ENCODE data around the gene EXOC6.
"Not testable (repeated sequence)": the region's sequence is repeated elsewhere in the genome, so short reads cannot be mapped to it uniquely, and the experiment has no call there.

EXOC6 gene

DNA sequence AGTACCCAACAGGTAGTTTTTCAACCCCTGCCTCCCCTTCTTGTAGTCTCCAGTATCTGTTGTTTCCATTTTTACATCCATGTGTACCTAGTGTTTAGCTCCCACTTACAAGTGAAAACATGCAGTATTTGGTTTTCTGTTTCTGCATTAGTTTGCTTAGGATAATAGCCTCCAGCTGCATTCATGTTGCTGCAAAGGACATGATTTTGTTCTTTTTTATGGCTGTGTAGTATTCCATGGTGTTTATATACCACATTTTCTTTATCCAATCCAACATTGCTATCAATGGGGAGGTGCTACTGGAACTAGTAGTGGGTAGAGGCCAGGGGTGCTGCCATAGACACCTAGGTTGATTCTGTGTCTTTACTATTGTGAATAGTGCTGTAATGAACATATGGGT, 104.3 kb downstream of the EXOC6 start:
- not testable (repeated sequence) for DNase-seq

DNA sequence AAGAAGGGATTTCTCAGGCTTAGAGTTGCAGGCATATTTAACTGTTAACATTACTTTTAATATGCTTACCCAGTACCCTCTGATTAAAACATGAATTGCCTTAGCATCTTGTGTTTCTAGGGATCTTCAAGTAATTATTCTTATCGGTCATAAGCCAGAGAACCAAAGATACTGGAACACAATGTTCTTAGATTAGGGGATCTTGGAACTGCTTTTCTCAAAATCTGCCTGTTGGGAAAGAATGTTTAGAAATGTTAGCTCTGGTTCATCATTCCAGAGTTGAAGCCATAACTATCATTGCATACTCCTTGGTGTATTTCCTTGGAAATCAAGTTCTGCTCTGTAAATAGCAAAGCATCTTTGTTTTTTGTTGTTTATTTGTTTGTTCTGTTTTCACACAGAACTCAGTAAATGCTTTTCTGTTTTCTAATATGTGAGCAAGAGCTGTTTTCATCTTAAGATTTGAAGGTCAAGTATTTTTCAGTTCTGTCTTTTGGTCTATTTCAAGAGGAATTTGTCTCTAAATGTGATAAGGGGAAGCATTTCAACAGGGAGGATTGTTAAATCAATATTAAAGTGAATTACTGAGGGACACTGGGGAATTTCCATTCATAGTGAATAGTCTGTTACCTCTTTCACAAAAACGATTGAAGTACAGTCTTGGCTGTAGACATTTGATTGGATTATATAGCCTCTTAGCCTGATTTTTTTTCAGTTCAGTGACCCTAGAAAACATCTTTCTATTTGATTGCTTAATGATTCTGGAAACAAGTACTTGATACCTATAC, 109.1 kb downstream of the EXOC6 start:
- peak; percentile 8 for DNase-seq

DNA sequence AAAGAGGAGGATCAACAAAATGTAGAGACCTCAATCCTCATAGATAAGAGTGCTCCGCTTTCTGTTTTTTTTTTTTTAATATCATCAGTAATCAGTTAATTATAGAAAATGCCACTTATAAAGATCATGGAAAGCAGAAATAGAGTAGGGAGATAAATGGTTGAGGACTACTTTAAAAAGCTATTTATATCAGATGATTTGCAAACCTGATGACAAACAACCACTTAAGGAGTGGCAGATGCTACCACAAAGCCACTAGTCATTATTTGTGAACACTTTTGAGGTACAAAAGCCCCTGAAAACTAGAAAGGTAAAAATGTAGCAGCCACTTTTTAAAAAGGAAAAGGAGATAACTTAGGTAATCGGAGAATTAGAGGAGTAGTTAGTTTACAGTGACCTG, 113.3 kb downstream of the EXOC6 start:
- no peak for DNase-seq

DNA sequence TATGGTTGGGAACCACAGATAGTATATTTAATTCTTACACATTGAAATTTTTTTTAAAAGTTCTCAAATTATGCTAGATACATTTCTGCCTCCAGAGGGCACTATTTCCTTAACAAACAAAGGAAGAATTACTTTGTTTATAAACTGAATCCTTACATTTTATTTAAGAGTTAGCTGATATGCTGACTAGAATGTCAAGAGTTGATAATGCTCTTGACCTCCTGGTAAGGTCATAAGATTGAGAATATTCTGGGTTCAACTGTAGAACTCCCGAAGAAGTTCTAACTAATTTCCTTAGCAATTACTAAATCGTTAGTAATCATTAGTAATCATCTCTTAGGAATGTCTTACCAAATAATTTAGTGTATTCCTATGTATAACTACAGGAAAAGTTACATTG, 117.0 kb downstream of the EXOC6 start:
- DNase-seq = peak; percentile 19

DNA sequence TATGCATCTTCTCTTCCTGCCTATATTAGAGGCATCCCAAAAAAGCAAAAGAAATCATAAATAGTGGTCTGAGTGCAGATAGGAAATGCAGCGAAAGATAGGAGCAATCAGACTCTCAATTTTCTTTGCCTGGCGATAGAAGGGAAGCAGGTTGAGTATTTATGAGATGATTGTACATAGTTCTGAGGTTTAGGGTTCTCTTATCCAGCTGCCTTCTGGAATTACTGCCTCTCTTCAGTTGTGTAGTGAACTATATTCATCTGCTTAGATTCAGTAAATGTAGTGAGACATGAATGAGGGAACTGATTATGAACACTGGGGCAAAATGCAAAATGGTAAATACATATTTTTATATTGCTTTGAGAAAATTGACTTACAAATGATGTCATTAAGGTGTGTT, 119.3 kb downstream of the EXOC6 start:
- DNase-seq = no peak

DNA sequence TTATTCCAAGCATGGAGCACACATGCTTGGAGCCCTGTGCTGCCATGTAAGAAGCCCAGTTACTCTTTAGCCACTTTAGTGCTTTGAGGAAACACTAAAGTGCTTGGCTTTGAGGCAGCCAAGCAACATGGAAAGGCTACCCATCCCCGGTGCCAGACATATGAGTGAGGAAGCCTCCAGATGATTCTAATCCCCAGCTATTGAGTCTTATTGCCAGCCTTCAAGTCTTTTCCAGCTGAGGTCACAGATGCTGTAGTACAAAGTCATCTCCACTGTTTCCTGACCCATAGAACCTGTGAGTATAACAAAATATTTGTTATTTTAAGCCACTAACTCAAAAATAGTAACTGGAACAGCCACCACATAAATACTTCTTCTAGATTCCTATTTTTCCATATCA, 120.8 kb downstream of the EXOC6 start:
- DNase-seq = no peak

DNA sequence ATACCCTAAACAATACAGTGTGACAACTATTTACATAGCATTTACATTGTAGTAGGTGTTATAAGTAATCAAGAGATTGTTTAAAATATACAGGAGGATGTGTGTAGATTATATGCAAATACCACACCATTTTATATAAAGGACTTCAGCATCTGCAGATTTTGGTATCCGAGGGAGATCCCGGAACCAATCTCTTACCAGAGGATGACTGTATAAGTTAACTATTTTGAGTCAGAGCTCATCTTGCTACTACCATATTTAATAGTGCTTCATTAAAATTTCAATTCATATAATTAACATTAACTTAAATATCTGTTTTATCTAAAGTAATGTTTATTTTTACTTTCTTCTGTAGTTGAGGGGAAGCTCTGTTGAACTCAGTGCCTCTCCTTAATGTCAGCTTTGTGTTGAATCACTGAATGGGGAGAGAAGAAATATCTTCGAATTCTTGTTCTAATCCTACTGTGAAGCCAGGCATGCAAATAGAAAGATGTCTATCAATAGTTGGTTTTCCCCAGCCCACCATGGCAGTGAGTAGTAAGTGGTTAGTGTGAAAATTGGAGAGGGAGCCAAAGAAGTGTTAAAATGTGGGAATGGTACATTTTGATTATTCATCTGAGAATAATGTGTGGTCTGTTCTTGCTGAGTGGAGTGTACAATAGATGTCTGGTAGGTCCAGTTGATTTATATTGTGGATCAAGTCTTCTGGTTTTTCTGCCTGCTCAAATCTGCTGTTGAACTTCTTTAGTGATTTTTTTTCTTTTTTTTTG, 122.2 kb downstream of the EXOC6 start:
- no peak for DNase-seq

DNA sequence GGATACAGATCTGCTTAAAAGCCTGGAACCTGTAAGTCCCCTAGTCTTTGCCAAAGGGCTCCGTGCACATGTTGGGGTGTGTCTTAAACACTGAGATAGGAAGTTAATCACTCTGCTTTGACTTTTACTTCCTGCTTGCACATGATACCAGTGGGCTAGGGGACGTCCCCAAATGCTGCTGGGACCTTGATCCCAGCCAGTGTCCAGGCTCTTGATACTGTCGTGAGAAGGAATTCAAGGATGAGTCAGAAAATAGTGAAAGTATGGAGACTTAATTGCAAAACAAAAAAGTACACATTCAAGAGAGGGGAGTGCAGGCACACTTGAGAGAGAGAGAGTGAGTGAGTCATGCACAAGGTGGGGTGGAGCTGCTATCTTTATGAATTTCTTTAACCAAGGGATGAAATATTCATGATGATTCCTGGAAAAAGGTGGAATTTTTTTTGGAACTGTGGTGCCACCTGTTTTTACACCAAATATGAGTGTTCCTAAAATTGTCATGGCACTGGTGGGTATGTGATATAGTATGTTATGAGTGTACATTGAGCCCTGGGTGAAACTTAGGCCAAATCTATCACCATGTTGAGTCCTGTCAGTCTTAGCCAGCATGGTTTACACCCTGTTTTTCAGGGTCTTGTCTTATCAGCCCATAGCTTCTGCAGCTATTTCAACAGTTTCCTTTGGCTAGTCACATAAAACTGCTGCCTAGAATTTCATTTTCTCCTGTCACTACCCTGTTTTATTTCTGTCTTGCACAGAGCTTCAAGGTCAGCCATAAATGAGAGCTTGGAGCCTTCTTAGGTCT, 123.9 kb downstream of the EXOC6 start:
- no peak for DNase-seq

DNA sequence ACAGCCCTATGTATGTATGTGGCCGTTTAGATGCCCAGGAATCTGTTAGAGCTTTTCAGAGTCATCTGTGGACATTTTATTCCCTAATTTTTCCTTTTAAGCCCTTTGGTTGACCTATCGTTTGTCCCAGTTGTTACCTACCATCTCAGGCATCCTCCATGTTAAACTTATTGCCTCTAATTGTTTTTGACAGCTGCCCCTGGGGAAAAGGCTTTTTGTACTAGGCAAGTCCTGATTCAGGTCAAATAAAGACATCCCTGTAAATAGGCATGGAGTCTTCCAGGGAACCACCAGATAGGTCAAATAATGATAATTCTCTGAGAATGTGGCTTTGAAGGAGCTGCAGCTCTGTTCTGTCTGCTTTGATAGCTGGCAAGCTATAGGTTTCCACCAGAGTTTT, 124.6 kb downstream of the EXOC6 start:
- no peak for DNase-seq

DNA sequence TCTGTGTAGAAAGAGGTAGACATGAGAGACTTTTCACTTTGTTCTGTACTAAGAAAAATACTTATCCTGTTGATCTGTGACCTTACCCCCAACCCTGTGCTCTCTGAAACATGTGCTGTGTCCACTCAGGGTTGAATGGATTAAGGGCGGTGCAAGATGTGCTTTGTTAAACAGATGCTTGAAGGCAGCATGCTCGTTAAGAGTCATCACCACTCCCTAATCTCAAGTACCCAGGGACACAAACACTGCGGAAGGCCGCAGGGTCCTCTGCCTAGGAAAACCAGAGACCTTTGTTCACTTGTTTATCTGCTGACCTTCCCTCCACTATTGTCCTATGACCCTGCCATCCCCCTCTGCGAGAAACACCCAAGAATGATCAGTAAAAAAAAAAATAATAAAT, 128.0 kb downstream of the EXOC6 start:
- DNase-seq = not testable (repeated sequence)

DNA sequence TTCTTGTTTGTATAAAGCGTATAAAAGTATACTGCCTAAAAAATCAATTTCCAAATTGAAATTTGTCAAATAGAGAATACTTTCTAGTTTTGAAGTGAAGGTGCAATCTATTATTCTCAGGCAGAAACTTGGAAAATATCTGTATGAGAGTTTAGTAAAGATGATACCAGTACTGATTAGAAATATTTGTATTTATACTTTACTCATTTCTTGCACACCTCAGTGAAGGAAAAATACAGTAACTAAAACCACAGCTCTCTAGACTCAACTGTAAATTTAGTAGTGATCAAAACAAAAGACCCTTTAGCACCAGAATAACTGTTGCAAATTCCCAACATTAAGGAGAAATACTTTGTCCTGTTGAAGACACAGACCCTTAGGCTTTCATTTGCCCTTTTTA, 140.9 kb downstream of the EXOC6 start:
- DNase-seq = no peak

DNA sequence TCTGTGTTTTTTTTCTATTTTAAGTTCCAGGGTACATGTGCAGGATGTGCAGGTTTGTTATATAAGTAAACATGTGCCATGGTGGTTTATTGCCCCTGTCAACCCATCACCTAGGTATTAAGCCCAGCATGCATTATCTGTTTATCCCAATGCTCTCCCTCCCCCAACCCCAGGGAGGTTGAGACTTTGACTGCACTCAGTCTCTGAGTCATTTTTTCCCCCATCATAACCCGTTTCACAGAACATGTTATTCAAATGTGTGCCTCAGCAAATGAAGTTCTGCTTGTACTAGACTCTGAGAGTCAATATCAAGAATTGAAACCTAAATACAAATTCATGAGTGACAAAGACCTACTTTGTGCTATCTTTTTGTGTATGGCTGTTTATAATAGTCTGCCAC, 142.3 kb downstream of the EXOC6 start:
- no peak for DNase-seq

DNA sequence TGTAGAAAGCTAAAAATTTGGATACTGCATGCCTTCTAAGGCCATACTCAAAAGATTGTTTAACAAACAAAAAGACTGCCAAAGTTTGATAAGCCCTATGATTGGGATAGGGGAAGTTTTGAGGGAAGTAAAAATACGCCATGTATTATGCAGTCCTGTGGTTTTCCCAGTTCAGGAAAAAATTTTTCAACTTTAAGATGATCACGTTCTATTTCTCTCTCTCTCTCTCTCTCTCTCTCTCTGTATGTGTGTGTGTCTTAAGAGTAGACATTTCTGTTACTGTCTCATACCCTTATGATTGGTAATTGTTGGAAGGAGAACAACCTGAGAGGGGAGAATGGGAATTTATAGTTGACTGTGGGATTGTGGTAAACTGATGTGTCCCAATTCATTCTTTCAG, 143.2 kb downstream of the EXOC6 start:
- no peak for DNase-seq

DNA sequence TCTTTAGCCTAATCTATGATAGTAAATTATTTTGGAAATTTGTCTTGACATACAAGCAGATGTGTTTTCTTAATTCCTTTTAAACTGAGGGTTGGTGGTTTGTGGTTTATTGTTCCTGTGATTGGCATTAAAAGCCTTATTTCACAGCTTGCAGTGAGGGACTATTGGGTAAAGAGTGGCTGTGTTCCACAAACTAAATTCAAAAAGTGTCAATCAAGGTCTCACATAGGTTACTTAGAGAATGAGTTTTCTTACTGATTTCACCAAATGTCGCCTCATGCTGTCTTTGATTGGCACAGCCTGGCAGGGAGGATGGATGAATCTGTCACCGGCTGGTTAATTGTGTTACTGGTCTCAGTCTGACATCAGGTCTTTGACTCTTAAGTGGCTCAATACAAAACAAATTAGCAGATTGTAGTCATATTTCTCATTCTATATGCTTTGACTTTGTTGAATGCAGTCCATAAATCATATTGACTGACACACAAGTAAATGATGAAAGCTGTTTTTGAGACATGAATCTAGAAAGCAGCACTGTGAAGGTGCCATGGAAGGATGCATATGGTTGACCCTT, 145.5 kb downstream of the EXOC6 start:
- no peak for DNase-seq

DNA sequence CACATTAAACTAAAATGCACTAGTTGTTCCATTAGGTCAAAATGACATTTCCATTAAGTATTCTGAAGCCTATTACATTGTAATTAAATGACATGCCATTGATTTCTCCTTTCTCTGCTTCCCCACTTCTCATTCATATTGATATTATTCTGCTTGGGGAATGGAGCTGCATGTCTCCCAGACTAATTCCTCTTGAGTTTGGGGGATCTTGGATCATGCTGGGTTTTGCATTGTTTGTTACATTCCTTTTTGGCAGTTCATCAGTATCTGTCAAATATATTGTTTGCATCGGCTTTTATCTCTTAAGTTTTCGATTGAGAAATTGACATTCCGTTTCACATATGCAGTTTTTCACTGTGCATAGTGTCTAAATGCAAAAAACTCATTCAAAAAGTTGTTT, 147.2 kb downstream of the EXOC6 start:
- no peak for DNase-seq

DNA sequence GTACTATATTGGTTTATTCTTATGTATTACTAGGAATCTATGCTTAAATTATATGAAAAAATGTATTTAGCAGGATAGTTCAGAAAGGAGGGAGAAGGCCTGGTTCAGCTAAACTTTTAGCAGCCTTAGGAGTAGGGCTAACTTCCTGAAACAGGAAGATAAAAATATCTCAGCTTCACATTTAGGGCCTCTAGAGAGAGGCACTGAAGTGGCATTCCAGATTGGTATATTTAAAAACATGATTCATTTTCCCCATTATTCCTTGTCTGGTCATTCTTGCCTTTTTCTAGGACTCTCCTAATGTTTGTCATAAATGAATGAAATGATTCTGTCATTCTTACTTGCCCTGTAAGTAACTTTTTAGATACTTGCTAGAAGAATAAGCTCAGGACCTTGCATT, 149.3 kb downstream of the EXOC6 start:
- DNase-seq = no peak

DNA sequence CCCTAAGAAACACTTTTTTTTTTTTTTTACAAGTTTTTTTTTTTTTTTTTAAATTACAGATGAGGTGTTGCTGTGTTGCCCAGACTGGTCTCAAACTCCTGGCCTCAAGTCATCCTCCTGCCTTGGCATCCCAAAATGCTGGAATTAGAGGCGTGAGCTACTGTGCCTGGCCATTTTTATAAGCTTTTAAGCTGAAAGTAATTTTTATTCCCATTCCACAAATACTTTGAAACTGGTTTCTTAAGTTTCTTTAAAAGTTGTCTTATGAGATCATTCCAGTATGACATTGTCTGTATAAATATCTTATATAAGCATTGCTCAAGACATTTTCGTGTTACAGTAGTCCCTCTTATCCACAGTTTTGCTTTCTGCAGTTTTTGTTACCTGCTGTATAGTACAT, 150.9 kb downstream of the EXOC6 start:
- no peak for DNase-seq

DNA sequence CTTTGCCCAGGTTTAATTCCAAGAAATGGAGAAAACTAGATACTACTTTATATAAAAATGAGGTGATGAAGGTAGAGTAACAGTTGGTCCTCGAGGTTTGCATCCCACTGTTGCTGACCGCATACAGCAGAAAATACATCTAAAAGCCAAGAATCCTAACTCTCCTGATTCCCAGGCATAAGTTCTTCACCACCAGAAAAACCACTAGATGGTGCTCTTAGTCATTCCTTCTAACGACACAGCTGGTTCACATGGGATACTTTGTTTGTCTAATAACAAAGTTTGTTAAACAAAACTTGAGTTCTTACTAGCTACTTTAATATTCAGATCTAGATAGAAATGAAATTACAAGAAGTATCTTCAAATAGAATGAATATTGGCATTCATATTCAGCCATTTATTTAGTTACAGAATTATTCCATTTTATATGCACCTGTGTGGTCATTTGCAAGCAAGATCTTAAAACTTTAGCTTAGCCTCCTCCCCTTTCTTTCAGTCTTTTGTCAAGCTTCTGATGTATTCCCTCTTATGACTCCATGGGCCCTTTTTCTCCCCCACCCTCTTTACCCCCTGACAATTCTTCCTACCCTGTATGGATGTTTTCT, 158.2 kb downstream of the EXOC6 start:
- DNase-seq = no peak

DNA sequence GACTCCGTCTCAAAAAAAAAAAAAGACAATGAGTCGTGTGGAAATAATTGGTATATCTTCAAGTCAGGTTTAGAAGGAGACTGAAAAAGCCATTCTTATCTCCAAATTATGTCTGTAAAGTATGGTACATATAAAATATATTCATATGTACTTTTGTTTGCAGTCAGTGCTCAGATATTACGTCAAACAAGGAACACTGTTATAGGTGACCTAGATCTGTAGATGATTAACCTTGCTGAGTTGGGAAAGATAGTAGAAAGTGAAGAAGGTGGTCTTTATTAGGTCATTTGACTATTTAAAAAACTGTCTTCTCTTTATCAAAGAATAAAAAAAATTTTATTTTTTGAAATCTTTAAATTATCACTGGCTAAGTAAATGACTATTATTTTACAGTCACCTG, 167.4 kb downstream of the EXOC6 start:
- no peak for DNase-seq

DNA sequence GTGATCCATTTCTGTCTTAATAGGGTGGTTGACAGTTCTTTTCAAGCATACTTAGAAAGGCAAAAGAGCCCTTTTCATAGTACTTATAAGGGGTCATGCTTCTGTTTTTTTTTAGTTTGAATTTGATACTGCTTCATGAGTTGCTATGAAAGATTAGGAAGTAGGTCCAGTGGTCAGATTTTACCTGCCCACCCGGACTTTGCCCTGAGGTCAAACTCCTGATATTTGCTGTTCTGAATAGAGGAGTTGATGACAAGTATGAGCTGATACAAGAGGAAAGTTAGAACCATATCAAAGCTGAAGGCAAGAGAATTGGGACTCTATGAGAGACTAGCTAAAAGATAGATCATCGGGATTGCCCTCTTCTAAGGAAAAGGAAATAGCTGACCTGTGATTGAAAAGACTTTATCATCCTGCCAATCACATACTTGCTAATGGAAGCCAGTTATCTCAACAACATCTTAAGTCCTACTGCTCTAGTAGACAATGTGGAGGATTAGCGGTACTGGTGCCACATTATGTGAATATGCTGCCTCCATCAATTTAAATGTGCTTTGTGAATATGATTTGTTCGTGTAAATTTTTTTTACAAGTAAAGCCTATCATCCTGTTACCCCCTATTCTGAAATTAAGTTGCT, 174.8 kb downstream of the EXOC6 start:
- DNase-seq = no peak

DNA sequence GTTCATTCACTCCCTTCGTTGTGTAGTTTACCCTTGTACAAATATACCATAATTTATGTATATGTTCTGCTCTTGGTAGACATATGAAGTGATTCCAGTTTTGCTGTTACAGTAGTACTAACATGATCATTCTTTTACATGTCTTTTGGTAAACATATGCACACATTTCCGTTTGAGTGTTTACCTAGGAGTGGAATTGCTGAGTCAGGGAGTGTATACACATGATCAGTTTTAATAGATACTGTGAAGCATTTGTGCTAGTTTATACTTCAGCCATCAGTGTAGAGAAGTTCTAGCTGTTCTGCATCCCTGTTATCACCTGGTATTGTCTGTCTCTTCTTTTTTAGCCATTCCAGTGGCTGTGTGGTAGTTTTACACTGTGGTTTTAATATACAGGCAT, 177.8 kb downstream of the EXOC6 start:
- no peak for DNase-seq

DNA sequence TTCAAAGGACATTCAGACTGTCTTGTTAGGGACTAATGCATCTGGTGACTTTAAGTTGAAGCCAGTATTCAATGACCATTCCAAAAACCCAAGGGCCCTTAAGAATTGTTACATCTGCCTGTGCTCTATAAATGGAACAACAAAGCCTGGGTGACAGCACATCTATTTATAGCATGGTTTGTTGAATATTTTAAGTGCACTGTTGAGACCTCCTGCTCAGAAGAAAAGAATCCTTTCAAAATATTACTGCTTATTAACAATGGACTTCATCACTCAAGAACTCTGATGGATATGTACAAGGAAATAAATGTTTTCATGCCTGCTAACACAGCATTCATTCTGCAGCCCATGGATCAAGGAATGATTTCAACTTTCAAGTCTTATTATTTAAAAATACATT, 179.2 kb downstream of the EXOC6 start:
- no peak for DNase-seq
